Loucy (cell line): ENCODE measurements around the gene UBA7.

Experiments used
- H2AFZ ChIP-seq: fragments of 200-600 bp; sonication (generic); 2 replicates; pipeline ENCODE4 v1.6.0; 2016; ENCODE audit warnings: antibody characterized with exemption, mild to moderate bottlenecking, low read length, moderate library complexity
- H3F3A ChIP-seq: fragments of 200-600 bp; 2 replicates; pipeline ENCODE4 v1.6.0; 2016; ENCODE audit warnings: antibody characterized with exemption, low read depth, mild to moderate bottlenecking
- H3K27me3 ChIP-seq: fragments of 200-600 bp; sonication (generic); 2 replicates; pipeline ENCODE4 v1.6.1; 2014; ENCODE audit warnings: low read length, mild to moderate bottlenecking; ENCODE audit not compliant: insufficient read depth, poor library complexity, severe bottlenecking
- H3K36me3 ChIP-seq: fragments of 200-600 bp; sonication (generic); 2 replicates; pipeline ENCODE4 v1.6.1; 2016; ENCODE audit warnings: low read length; ENCODE audit not compliant: insufficient read depth
- H3K4me1 ChIP-seq: fragments of 200-600 bp; sonication (generic); 2 replicates; pipeline ENCODE4 v1.5.1; 2014; ENCODE audit warnings: low read length, mild to moderate bottlenecking; ENCODE audit not compliant: insufficient read depth, poor library complexity, severe bottlenecking
- H3K4me2 ChIP-seq: fragments of 200-600 bp; sonication (generic); 2 replicates; pipeline ENCODE4 v1.6.0; 2014; ENCODE audit warnings: antibody characterized with exemption, low read length, low read depth, mild to moderate bottlenecking; ENCODE audit not compliant: poor library complexity, severe bottlenecking
- H3K4me3 ChIP-seq: fragments of 200-600 bp; sonication (generic); 2 replicates; pipeline ENCODE4 v1.5.1; 2014; ENCODE audit warnings: low read length, mild to moderate bottlenecking, mixed read lengths; ENCODE audit not compliant: poor library complexity, severe bottlenecking
- H3K79me2 ChIP-seq: fragments of 200-600 bp; sonication (generic); 2 replicates; pipeline ENCODE4 v1.6.1; 2014; ENCODE audit warnings: low read length; ENCODE audit not compliant: insufficient read depth
- H3K9ac ChIP-seq: fragments of 200-600 bp; sonication (generic); 2 replicates; pipeline ENCODE4 v1.6.0; 2014; ENCODE audit warnings: mild to moderate bottlenecking, low read depth, low read length, moderate library complexity; ENCODE audit not compliant: poor library complexity, severe bottlenecking
- H3K9me2 ChIP-seq: fragments of 200-600 bp; sonication (generic); replicated peaks from 2 replicates; pipeline ENCODE4 v1.6.1; 2016; ENCODE audit warnings: low read depth, low read length, mixed read lengths
- H3K9me3 ChIP-seq: fragments of 200-600 bp; sonication (generic); 2 replicates; pipeline ENCODE4 v1.6.1; 2014; ENCODE audit warnings: mild to moderate bottlenecking, antibody characterized with exemption, low read length, low read depth; ENCODE audit not compliant: insufficient read depth
- H4K20me1 ChIP-seq: fragments of 200-600 bp; sonication (generic); 2 replicates; pipeline ENCODE4 v1.6.0; 2014; ENCODE audit warnings: antibody characterized with exemption, low read length, mild to moderate bottlenecking; ENCODE audit not compliant: insufficient read depth, poor library complexity, severe bottlenecking
- EZH2phosphoT487 ChIP-seq: fragments of 200-600 bp; IDR thresholded peaks from 2 replicates; pipeline ENCODE4 v1.6.1; 2018; ENCODE audit warnings: antibody characterized with exemption, mild to moderate bottlenecking, moderate library complexity, borderline replicate concordance
- TF ChIP-seq, protein P1 (sequence below): fragments of 200-600 bp; sonication (generic); conservative IDR thresholded peaks from 2 replicates; pipeline ENCODE4 v1.5.1; 2014; ENCODE audit warnings: mild to moderate bottlenecking, antibody characterized with exemption, low read length

UBA7 gene

DNA sequence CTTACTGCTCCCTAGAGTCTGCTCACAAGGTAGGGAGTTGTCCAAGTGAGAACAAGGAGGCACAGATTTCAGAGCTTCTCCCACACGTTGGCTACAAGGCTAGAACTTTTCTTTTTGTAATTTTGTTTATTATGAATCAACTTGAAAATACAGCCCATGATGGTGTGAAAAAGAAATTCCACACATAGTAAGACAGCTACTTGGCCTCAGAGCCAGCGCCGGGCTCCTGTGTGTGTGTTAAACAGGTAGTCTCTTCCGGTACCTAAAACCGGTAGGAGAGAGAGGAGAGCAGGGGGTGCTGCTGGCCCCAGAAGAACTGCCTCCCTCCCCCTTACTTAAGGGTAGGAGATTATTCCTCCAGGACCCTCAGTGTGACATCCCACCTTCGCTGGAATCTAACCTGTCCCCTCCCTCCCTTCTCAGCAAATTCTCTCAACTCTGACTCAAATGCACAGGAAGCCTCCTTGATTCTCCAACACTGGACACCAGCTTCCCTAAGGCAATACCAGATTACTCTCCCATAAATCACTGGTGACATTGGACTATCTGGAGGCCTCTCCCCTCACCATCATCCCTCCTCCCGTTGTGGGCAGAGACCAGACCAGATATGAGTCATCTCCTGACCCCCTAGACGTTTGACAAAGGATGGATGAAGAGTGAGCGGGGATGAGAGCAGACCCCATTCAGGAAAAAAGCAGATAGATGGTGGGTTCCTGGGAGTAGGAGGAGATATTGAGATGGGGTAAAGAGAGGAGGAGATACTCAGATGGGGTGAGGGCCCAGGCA lies 22.9 kb downstream of the UBA7 start:
- no peaks in the 10 kb centered on the region for H3F3A ChIP-seq
- H3K27me3 ChIP-seq = no peaks in the 10 kb centered on the region
- H3K4me1 ChIP-seq = peaks cover 27% of the 10 kb centered on the region
- 0 out of 2 replicates have a peak overlapping the region, but pooled peaks have one; percentile 47 for H2AFZ ChIP-seq
- peak overlapping the region; percentile 13 for H3K9ac ChIP-seq
- no peaks in the 10 kb centered on the region for H4K20me1 ChIP-seq
- H3K4me3 ChIP-seq = no peak overlapping the region
- H3K36me3 ChIP-seq = no peaks in the 10 kb centered on the region
- H3K9me3 ChIP-seq = no peaks in the 10 kb centered on the region
- no peaks in the 10 kb centered on the region for H3K9me2 ChIP-seq
- TF ChIP-seq EZH2phosphoT487 = no peak
- TF ChIP-seq, protein P1, sequence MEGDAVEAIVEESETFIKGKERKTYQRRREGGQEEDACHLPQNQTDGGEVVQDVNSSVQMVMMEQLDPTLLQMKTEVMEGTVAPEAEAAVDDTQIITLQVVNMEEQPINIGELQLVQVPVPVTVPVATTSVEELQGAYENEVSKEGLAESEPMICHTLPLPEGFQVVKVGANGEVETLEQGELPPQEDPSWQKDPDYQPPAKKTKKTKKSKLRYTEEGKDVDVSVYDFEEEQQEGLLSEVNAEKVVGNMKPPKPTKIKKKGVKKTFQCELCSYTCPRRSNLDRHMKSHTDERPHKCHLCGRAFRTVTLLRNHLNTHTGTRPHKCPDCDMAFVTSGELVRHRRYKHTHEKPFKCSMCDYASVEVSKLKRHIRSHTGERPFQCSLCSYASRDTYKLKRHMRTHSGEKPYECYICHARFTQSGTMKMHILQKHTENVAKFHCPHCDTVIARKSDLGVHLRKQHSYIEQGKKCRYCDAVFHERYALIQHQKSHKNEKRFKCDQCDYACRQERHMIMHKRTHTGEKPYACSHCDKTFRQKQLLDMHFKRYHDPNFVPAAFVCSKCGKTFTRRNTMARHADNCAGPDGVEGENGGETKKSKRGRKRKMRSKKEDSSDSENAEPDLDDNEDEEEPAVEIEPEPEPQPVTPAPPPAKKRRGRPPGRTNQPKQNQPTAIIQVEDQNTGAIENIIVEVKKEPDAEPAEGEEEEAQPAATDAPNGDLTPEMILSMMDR = no peak
- H3K79me2 ChIP-seq = peaks cover 12% of the 10 kb centered on the region
- H3K4me2 ChIP-seq = no peak overlapping the region

DNA sequence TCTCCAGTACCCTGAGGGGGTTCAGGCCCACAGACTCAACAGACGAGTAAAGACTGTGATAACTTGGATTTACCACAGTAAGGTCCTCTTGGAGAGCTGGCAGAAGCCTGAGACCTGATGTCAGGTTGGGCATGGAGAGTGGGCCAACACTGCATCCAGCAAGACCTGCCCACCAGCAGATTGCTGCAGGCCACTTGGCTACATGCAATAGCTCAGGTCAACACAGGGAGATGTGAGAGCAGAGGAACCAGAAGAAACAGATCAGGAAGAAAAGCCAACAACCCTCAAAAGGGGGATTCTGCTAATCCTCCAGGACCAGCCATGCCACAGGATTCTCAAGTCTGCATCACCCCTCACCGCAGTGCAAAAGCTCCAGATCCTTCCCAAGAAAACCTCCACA lies 25.7 kb downstream of the UBA7 start:
- Histone ChIP-seq H3K79me2 (peaks cover 40% of the 10 kb centered on the region), H3K9me2 (no peaks in the 10 kb centered on the region), H3K4me1 (peaks cover 41% of the 10 kb centered on the region), H3K27me3 (no peaks in the 10 kb centered on the region), H3K36me3 (no peaks in the 10 kb centered on the region), H4K20me1 (no peaks in the 10 kb centered on the region), H3K9ac (no peak overlapping the region), H3F3A (no peaks in the 10 kb centered on the region), H3K4me3 (no peak overlapping the region), H3K4me2 (no peak overlapping the region), H2AFZ (no peak overlapping the region), H3K9me3 (no peaks in the 10 kb centered on the region)
- no peak for TF ChIP-seq EZH2phosphoT487
- TF ChIP-seq, protein P1 = no peak

DNA sequence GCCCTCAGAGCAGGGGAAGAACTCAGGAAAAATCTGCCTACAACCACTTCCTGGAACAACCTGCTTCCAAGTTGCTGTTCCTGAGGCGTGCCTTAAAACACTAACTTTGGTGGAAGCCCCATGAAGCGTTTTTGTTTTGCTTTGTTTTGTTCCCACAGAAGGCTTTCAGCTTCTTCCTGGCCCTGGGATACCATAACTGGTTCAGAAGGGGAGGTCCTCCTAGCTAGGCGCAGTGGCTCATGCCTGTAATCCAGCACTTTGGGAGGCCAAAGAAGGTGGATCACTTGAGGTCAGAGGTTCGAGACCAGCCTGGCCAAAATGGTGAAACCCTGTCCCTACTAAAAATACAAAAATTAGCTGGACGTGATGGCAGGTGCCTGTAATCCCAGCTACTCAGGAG lies 26.2 kb downstream of the UBA7 start:
- no peak overlapping the region for H2AFZ ChIP-seq
- H3K79me2 ChIP-seq = peaks cover 45% of the 10 kb centered on the region
- no peaks in the 10 kb centered on the region for H4K20me1 ChIP-seq
- peak overlapping the region; percentile 88 for H3K4me3 ChIP-seq
- H3K9me3 ChIP-seq = no peaks in the 10 kb centered on the region
- H3K4me2 ChIP-seq = peak overlapping the region; percentile 97
- no peaks in the 10 kb centered on the region for H3F3A ChIP-seq
- H3K27me3 ChIP-seq = no peaks in the 10 kb centered on the region
- no peaks in the 10 kb centered on the region for H3K36me3 ChIP-seq
- no peaks in the 10 kb centered on the region for H3K9me2 ChIP-seq
- peak overlapping the region; percentile 86 for H3K9ac ChIP-seq
- H3K4me1 ChIP-seq = peaks cover 41% of the 10 kb centered on the region
- TF ChIP-seq EZH2phosphoT487 = no peak
- TF ChIP-seq, protein P1 = no peak
